ENCODE measurements around the gene KRT31.

Gene KRT31

GRCh38 chr17:41396996-41397660, at the start of gene KRT31:
Gene KRT31, minus strand, starts transcription at chr17:41397608. Its CDS starts 69 bp downstream, at chr17:41397539.
- no peaks in the 10 kb centered on the region for H3K4me1 ChIP-seq (ENCODE audit: control insufficient read depth, low read depth, low read length)
- no peak within 1 kb of the TSS for H3K9ac ChIP-seq (ENCODE audit: low read length)

GRCh38 chr17:41446806-41447205, 49.4 kb upstream of the KRT31 start:
- no peak overlapping the region for H3K9ac ChIP-seq (ENCODE audit: low read length)
- no peak overlapping the region for H3K27ac ChIP-seq (ENCODE audit: low read length)
- no peaks in the 10 kb centered on the region for H3K4me1 ChIP-seq (ENCODE audit: control insufficient read depth, low read depth, low read length)
- no peaks in the 10 kb centered on the region for H3K36me3 ChIP-seq (ENCODE audit: control insufficient read depth, low read depth, low read length)
- H3K9me3 ChIP-seq (ENCODE audit: control insufficient read depth, low read depth, low read length), result no peaks in the 10 kb centered on the region
- H3K27me3 ChIP-seq (ENCODE audit: control insufficient read depth, insufficient read depth, low read length), result no peaks in the 10 kb centered on the region
- no peak overlapping the region for H3K4me3 ChIP-seq (ENCODE audit: low read length)

More at GRCh38 chr17:41396996-41397660, at the start of gene KRT31:
- Histone ChIP-seq H3K9me3 (ENCODE audit: control insufficient read depth, low read depth, low read length) (no peaks in the 10 kb centered on the region), H3K4me3 (ENCODE audit: low read length) (no peak within 1 kb of the TSS), H3K27ac (ENCODE audit: low read length) (no peak within 1 kb of the TSS), H3K27me3 (ENCODE audit: control insufficient read depth, insufficient read depth, low read length) (no peaks in the 10 kb centered on the region), H3K36me3 (ENCODE audit: control insufficient read depth, low read depth, low read length) (no peaks in the 10 kb centered on the region)

- H3K4me3 ChIP-seq (ENCODE audit: low read length), result no peak overlapping the region
- H3K9me3 ChIP-seq (ENCODE audit: control insufficient read depth, low read depth, low read length), result no peaks in the 10 kb centered on the region
- H3K9ac ChIP-seq (ENCODE audit: low read length), result no peak overlapping the region
These were observed 47.2 kb upstream of the KRT31 start for GRCh38 chr17:41444640-41445039.

GRCh38 chr17:41444186-41444585, 46.8 kb upstream of the KRT31 start:
- Histone ChIP-seq H3K9me3 (ENCODE audit: control insufficient read depth, low read depth, low read length) (no peaks in the 10 kb centered on the region), H3K27me3 (ENCODE audit: control insufficient read depth, insufficient read depth, low read length) (no peaks in the 10 kb centered on the region), H3K36me3 (ENCODE audit: control insufficient read depth, low read depth, low read length) (no peaks in the 10 kb centered on the region), H3K4me3 (ENCODE audit: low read length) (no peak overlapping the region), H3K27ac (ENCODE audit: low read length) (no peak overlapping the region), H3K9ac (ENCODE audit: low read length) (no peak overlapping the region), H3K4me1 (ENCODE audit: control insufficient read depth, low read depth, low read length) (no peaks in the 10 kb centered on the region)

More at GRCh38 chr17:41444640-41445039, 47.2 kb upstream of the KRT31 start:
- Histone ChIP-seq H3K36me3 (ENCODE audit: control insufficient read depth, low read depth, low read length) (no peaks in the 10 kb centered on the region), H3K27ac (ENCODE audit: low read length) (no peak overlapping the region), H3K4me1 (ENCODE audit: control insufficient read depth, low read depth, low read length) (no peaks in the 10 kb centered on the region), H3K27me3 (ENCODE audit: control insufficient read depth, insufficient read depth, low read length) (no peaks in the 10 kb centered on the region)

GRCh38 chr17:41442739-41443138, 45.3 kb upstream of the KRT31 start:
- Histone ChIP-seq H3K27ac (ENCODE audit: low read length) (no peak overlapping the region), H3K27me3 (ENCODE audit: control insufficient read depth, insufficient read depth, low read length) (no peaks in the 10 kb centered on the region), H3K9me3 (ENCODE audit: control insufficient read depth, low read depth, low read length) (no peaks in the 10 kb centered on the region), H3K36me3 (ENCODE audit: control insufficient read depth, low read depth, low read length) (no peaks in the 10 kb centered on the region), H3K9ac (ENCODE audit: low read length) (no peak overlapping the region), H3K4me1 (ENCODE audit: control insufficient read depth, low read depth, low read length) (no peaks in the 10 kb centered on the region), H3K4me3 (ENCODE audit: low read length) (no peak overlapping the region)

GRCh38 chr17:41440531-41441033, 43.2 kb upstream of the KRT31 start, which contains the start of gene KRT38:
Gene KRT38, minus strand, starts transcription at chr17:41440983. Its CDS starts 62 bp downstream, at chr17:41440921.
- Histone ChIP-seq H3K9me3 (ENCODE audit: control insufficient read depth, low read depth, low read length) (no peaks in the 10 kb centered on the region), H3K4me1 (ENCODE audit: control insufficient read depth, low read depth, low read length) (no peaks in the 10 kb centered on the region), H3K27ac (ENCODE audit: low read length) (no peak within 1 kb of the TSS), H3K36me3 (ENCODE audit: control insufficient read depth, low read depth, low read length) (no peaks in the 10 kb centered on the region), H3K4me3 (ENCODE audit: low read length) (no peak within 1 kb of the TSS), H3K27me3 (ENCODE audit: control insufficient read depth, insufficient read depth, low read length) (no peaks in the 10 kb centered on the region), H3K9ac (ENCODE audit: low read length) (no peak within 1 kb of the TSS)

- Histone ChIP-seq H3K27ac (ENCODE audit: low read length) (no peak overlapping the region), H3K27me3 (ENCODE audit: control insufficient read depth, insufficient read depth, low read length) (no peaks in the 10 kb centered on the region), H3K4me3 (ENCODE audit: low read length) (no peak overlapping the region)
These were observed 42.0 kb upstream of the KRT31 start for GRCh38 chr17:41439375-41439774.

GRCh38 chr17:41437769-41438168, 40.4 kb upstream of the KRT31 start:
- Histone ChIP-seq H3K27ac (ENCODE audit: low read length) (no peak overlapping the region), H3K36me3 (ENCODE audit: control insufficient read depth, low read depth, low read length) (no peaks in the 10 kb centered on the region), H3K9me3 (ENCODE audit: control insufficient read depth, low read depth, low read length) (no peaks in the 10 kb centered on the region), H3K4me1 (ENCODE audit: control insufficient read depth, low read depth, low read length) (no peaks in the 10 kb centered on the region), H3K27me3 (ENCODE audit: control insufficient read depth, insufficient read depth, low read length) (no peaks in the 10 kb centered on the region), H3K9ac (ENCODE audit: low read length) (no peak overlapping the region), H3K4me3 (ENCODE audit: low read length) (no peak overlapping the region)

More at GRCh38 chr17:41439375-41439774, 42.0 kb upstream of the KRT31 start:
- H3K36me3 ChIP-seq (ENCODE audit: control insufficient read depth, low read depth, low read length), result no peaks in the 10 kb centered on the region
- no peak overlapping the region for H3K9ac ChIP-seq (ENCODE audit: low read length)
- H3K9me3 ChIP-seq (ENCODE audit: control insufficient read depth, low read depth, low read length), result no peaks in the 10 kb centered on the region
- H3K4me1 ChIP-seq (ENCODE audit: control insufficient read depth, low read depth, low read length), result no peaks in the 10 kb centered on the region

GRCh38 chr17:41437254-41437653, 39.8 kb upstream of the KRT31 start:
- H3K27me3 ChIP-seq (ENCODE audit: control insufficient read depth, insufficient read depth, low read length), result no peaks in the 10 kb centered on the region
- H3K9ac ChIP-seq (ENCODE audit: low read length), result no peak overlapping the region
- H3K27ac ChIP-seq (ENCODE audit: low read length), result no peak overlapping the region

GRCh38 chr17:41434415-41434814, 37.0 kb upstream of the KRT31 start:
- Histone ChIP-seq H3K4me3 (ENCODE audit: low read length) (no peak overlapping the region), H3K27me3 (ENCODE audit: control insufficient read depth, insufficient read depth, low read length) (no peaks in the 10 kb centered on the region), H3K9ac (ENCODE audit: low read length) (no peak overlapping the region), H3K9me3 (ENCODE audit: control insufficient read depth, low read depth, low read length) (no peaks in the 10 kb centered on the region), H3K4me1 (ENCODE audit: control insufficient read depth, low read depth, low read length) (no peaks in the 10 kb centered on the region), H3K27ac (ENCODE audit: low read length) (no peak overlapping the region), H3K36me3 (ENCODE audit: control insufficient read depth, low read depth, low read length) (no peaks in the 10 kb centered on the region)

More at GRCh38 chr17:41437254-41437653, 39.8 kb upstream of the KRT31 start:
- Histone ChIP-seq H3K36me3 (ENCODE audit: control insufficient read depth, low read depth, low read length) (no peaks in the 10 kb centered on the region), H3K4me3 (ENCODE audit: low read length) (no peak overlapping the region), H3K9me3 (ENCODE audit: control insufficient read depth, low read depth, low read length) (no peaks in the 10 kb centered on the region), H3K4me1 (ENCODE audit: control insufficient read depth, low read depth, low read length) (no peaks in the 10 kb centered on the region)

GRCh38 chr17:41434005-41434404, 36.6 kb upstream of the KRT31 start:
- no peaks in the 10 kb centered on the region for H3K4me1 ChIP-seq (ENCODE audit: control insufficient read depth, low read depth, low read length)
- no peaks in the 10 kb centered on the region for H3K36me3 ChIP-seq (ENCODE audit: control insufficient read depth, low read depth, low read length)
- H3K4me3 ChIP-seq (ENCODE audit: low read length), result no peak overlapping the region
- no peaks in the 10 kb centered on the region for H3K27me3 ChIP-seq (ENCODE audit: control insufficient read depth, insufficient read depth, low read length)
- H3K9me3 ChIP-seq (ENCODE audit: control insufficient read depth, low read depth, low read length), result no peaks in the 10 kb centered on the region
- no peak overlapping the region for H3K9ac ChIP-seq (ENCODE audit: low read length)
- H3K27ac ChIP-seq (ENCODE audit: low read length), result no peak overlapping the region

- Histone ChIP-seq H3K36me3 (ENCODE audit: control insufficient read depth, low read depth, low read length) (no peaks in the 10 kb centered on the region), H3K9me3 (ENCODE audit: control insufficient read depth, low read depth, low read length) (no peaks in the 10 kb centered on the region), H3K27me3 (ENCODE audit: control insufficient read depth, insufficient read depth, low read length) (no peaks in the 10 kb centered on the region), H3K4me1 (ENCODE audit: control insufficient read depth, low read depth, low read length) (peaks cover 3% of the 10 kb centered on the region), H3K4me3 (ENCODE audit: low read length) (no peak overlapping the region), H3K27ac (ENCODE audit: low read length) (no peak overlapping the region), H3K9ac (ENCODE audit: low read length) (no peak overlapping the region)
These were observed 36.2 kb upstream of the KRT31 start for GRCh38 chr17:41433586-41433985.

Data from iPS-18a (cell line).